22Rv1 (cell line): Measurements from ENCODE around the gene COPS3.

Experiments
- H3K27ac ChIP-seq: fragments of 450-650 bp; 2 replicates; pipeline ENCODE4 v1.5.1; 2017
- CTCF ChIP-seq: fragments of 450-650 bp; IDR thresholded peaks from 2 replicates; pipeline ENCODE4 v1.5.1; 2017; ENCODE audit warnings: mild to moderate bottlenecking
- ZFX ChIP-seq: fragments of 450-650 bp; IDR thresholded peaks from 2 replicates; pipeline ENCODE4 v1.6.1; 2017; ENCODE audit warnings: antibody characterized with exemption, borderline replicate concordance

Gene COPS3

GRCh38 chr17:17313350-17313991 lies 32.4 kb upstream of the COPS3 start:
- no peak overlapping the region for H3K27ac ChIP-seq
- TF ChIP-seq CTCF (peak; percentile 52), ZFX (no peak)

- TF ChIP-seq ZFX (no peak), CTCF (no peak)
- no peak overlapping the region for H3K27ac ChIP-seq
Observed at GRCh38 chr17:17309356-17309755, 28.3 kb upstream of the COPS3 start.

GRCh38 chr17:17305281-17305801 lies 24.3 kb upstream of the COPS3 start:
- H3K27ac ChIP-seq = no peak overlapping the region
- TF ChIP-seq ZFX = no peak
- TF ChIP-seq CTCF = no peak

GRCh38 chr17:17304521-17304985 lies 23.5 kb upstream of the COPS3 start:
- TF ChIP-seq CTCF = no peak
- no peak for TF ChIP-seq ZFX
- H3K27ac ChIP-seq = no peak overlapping the region

GRCh38 chr17:17303847-17304490 lies 22.9 kb upstream of the COPS3 start:
- H3K27ac ChIP-seq = peak overlapping the region; percentile 64

GRCh38 chr17:17303010-17303846 lies 22.2 kb upstream of the COPS3 start, which contains the start of gene NT5M:
NT5M (plus strand) TSS chr17:17303373; CDS start chr17:17303551, 178 bp downstream.
- no peak for TF ChIP-seq ZFX
- TF ChIP-seq CTCF = no peak
- peak within 1 kb of the TSS; percentile 64 for H3K27ac ChIP-seq

More at GRCh38 chr17:17303847-17304490, 22.9 kb upstream of the COPS3 start:
- no peak for TF ChIP-seq CTCF
- TF ChIP-seq ZFX = no peak

- H3K27ac ChIP-seq = peak overlapping the region; percentile 52; the same call in 1 of the 2 replicates
Observed at GRCh38 chr17:17301659-17302058, 20.6 kb upstream of the COPS3 start.
